Heart right ventricle (tissue), 16 donors: ENCODE measurements around the gene UTP20. TPM values are rescaled to one million over a fixed set of nuclear protein-coding genes. Genes with fewer than 3 reads are reported as not detected.

Source experiments
- ATAC-seq, 8 donors: fragments of 200-7000 bp; cut with Tn5 transposase; one replicate each; pipeline ENCODE4 v1.9.1; 2020; ENCODE audit warnings: mild to moderate bottlenecking in 8 of 8, moderate library complexity in 8 of 8, moderate number of reproducible peaks in 1 of 8
- DNase-seq, 2 donors: peaks; one replicate each; pipeline ENCODE4 v3.0.0-alpha.2; 2020
- H3K27ac ChIP-seq, 10 donors: fragments of 200-600 bp; sonication (generic) in 2 of 10; one replicate each; pipeline versions ENCODE4 v1.5.0 to v1.8.0; 2020 to 2022; ENCODE audit warnings: mild to moderate bottlenecking in 3 of 10
- H3K27me3 ChIP-seq, 7 donors: fragments of 200-600 bp; one replicate each; pipeline ENCODE4 v1.8.0; 2021 to 2022; ENCODE audit warnings: mild to moderate bottlenecking in 2 of 7
- H3K36me3 ChIP-seq, 9 donors: fragments of 200-600 bp; sonication (generic) in 1 of 9; one replicate each; pipeline versions ENCODE4 v1.5.0 to v1.8.0; 2020 to 2022; ENCODE audit warnings: mild to moderate bottlenecking in 2 of 9
- H3K4me1 ChIP-seq, 9 donors: fragments of 200-600 bp; sonication (generic) in 1 of 9; one replicate each; pipeline versions ENCODE4 v1.5.0 to v1.8.0; 2020 to 2022; ENCODE audit warnings: mild to moderate bottlenecking in 4 of 9
- H3K4me3 ChIP-seq, 10 donors: fragments of 200-600 bp; sonication (generic) in 2 of 10; one replicate each; pipeline versions ENCODE4 v1.5.0 to v1.8.0; 2020 to 2022; ENCODE audit warnings: mild to moderate bottlenecking in 7 of 10, moderate library complexity in 2 of 10
- H3K9me3 ChIP-seq, 11 donors: fragments of 200-600 bp in 10 of 11; sonication (generic) in 2 of 11; one replicate each; pipeline versions ENCODE4 v1.5.0 to v1.8.0; 2013 to 2022; ENCODE audit warnings: mild to moderate bottlenecking in 2 of 11, control low read depth in 1 of 11, moderate library complexity in 1 of 11
- WGBS, 2 donors: extraction: QIAGEN DNeasy Blood & Tissue Kit; methylation state at CpG; one replicate each; pipeline ENCODE4 v1.1.7; 2013; ENCODE audit warnings: inconsistent platforms in 1 of 2; 5-methylcytosine and 5-hydroxymethylcytosine counted together
- intact Hi-C, 10 donors: fragments of 100-400 bp; cut with DNase I; formaldehyde crosslinking; loops; one replicate each; pipeline versions ENCODE4 v1.11.1 to v1.14.2; 2022
- polyA plus RNA-seq, 2 donors: library from polyadenylated mRNA; stranded (reverse); fragments of 200-250 nt; gene quantifications; one replicate each; pipeline ENCODE4 v1.2.3, GENCODE V29; 2013
- total RNA-seq, 10 donors: library from RNA; stranded (reverse); fragmentation: NEBNext Ultra II Directional in 3 of 10; extraction: Animal tissue kit (Norgen Biotek cat#: 25700) in 3 of 10; gene quantifications; one replicate each; pipeline versions ENCODE4 v1.2.1 to v1.2.4, GENCODE V29; 2021 to 2023
- TF ChIP-seq, protein P1 (sequence below), 9 donors: fragments of 200-600 bp; sonication (generic) in 2 of 9; IDR thresholded peaks; one replicate each; pipeline versions ENCODE4 v1.5.0 to v1.8.0; 2021 to 2022; ENCODE audit warnings: antibody characterized with exemption in 9 of 9, mild to moderate bottlenecking in 5 of 9, moderate library complexity in 1 of 9
- donor health status: Arrhythmogenic right ventricular cardiomyopathy.
- donor health status: ischemic (EF 13 %, LVEDD 7.1; RV severe dilation, severe dysfunction).
- donor health status: healthy with polysubstance abuse.
- donor health status: DM: no; HTN: yes; CAD: no.
- donor health status: DM: no; HTN: no; CAD: no.
- donor health status: ischemic (EF 25% LVEDD 6.9; RV normal size, moderate dysfunction).
- donor health status: ischemic (EF 25% LVEDD 5.7; RV mildly dilated, moderate dysfunction).
- donor health status: healthy.
- donor health status: DM: yes; HTN: yes; CAD: no.
- donor health status: Ischemic cardiomyopathy.
- donor health status: ischemic (EF 35%, LVEDD 5.7; RV mildly dilated, moderate dysfunction).
- donor health status: nonischemic (EF 11% LVEDD 7.7; RV severe dilation, severe dysfunction).
- donor health status: DM: yes; HTN: yes; CAD: no.
- donor health status: PGD.
- donor health status: ischemic (EF 29% LVEDD 5.4; RV normal size, mild dysfunction).
- donor health status: nonischemic (EF 23%, LVEDD 6.1; RV moderate dilation, normal function).

UTP20 gene
- total and polyA plus RNA-seq, 12 donors = 1.5 to 8.5 (median 6.5) TPM

DNA sequence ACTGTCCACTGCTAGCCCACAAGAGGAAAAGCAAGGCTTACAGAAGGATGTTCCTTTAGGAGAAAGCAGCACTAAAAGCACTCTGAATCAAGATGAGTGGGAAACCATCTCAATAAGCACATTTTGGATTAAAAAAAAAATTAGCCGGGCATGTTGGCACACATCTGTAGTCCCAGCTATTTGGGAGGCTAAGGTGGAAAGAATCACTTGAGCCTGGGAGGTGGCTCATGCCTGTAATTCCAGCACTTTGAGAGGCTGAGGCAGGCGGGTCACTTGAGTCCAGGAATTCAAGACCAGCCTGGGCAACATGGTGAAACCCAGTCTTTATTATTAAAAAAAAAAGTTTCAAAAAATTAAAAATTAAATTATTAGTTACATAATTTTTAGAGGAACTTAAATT is 144.7 kb downstream of the UTP20 start:
- WGBS, 2 donors = 67 to 92% methylated on average over 2 of the region's 2 CpGs
- no peak for DNase-seq

DNA sequence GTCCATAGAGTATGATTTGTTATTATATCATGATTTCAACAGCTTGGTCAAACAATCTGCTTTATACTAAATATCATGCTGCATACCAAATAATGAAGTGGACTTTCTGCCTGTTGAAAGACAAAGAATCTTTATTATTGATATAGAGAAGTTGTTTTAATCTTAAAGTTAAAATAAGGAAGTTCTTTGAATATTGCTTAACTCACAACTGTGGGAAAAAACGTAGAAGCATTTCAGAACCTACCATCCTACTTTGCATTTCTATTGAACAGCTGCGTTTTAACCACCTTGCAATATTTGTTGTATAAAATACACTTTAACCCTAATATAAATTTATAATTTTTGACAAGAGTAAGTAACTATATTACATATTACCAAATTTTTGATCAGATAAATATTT is 150.6 kb downstream of the UTP20 start:
- Histone ChIP-seq H3K36me3 (no peaks in the 10 kb centered on the region), H3K4me3 (no peak overlapping the region), H3K27me3 (no peaks in the 10 kb centered on the region), H3K4me1 (peaks cover 0 to 5% (median 0%) of the 10 kb centered on the region in 9 donors), H3K27ac (no peak overlapping the region), H3K9me3 (no peaks in the 10 kb centered on the region)
- ATAC-seq = no peak
- no peak for DNase-seq
- intact Hi-C loops = no loop called here
- 65 to 69% methylated on average over 2 of the region's 2 CpGs for WGBS, 2 donors
- TF ChIP-seq, protein P1, sequence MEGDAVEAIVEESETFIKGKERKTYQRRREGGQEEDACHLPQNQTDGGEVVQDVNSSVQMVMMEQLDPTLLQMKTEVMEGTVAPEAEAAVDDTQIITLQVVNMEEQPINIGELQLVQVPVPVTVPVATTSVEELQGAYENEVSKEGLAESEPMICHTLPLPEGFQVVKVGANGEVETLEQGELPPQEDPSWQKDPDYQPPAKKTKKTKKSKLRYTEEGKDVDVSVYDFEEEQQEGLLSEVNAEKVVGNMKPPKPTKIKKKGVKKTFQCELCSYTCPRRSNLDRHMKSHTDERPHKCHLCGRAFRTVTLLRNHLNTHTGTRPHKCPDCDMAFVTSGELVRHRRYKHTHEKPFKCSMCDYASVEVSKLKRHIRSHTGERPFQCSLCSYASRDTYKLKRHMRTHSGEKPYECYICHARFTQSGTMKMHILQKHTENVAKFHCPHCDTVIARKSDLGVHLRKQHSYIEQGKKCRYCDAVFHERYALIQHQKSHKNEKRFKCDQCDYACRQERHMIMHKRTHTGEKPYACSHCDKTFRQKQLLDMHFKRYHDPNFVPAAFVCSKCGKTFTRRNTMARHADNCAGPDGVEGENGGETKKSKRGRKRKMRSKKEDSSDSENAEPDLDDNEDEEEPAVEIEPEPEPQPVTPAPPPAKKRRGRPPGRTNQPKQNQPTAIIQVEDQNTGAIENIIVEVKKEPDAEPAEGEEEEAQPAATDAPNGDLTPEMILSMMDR (IDR thresholded peaks at IDR 0.05) = no peak

More for the DNA sequence above, 144.7 kb downstream of the UTP20 start:
- no peaks in the 10 kb centered on the region for H3K36me3 ChIP-seq
- no peaks in the 10 kb centered on the region for H3K9me3 ChIP-seq
- ATAC-seq = no peak
- no peak overlapping the region for H3K27ac ChIP-seq
- H3K27me3 ChIP-seq = peaks cover 0 to 10% (median 0%) of the 10 kb centered on the region in 7 donors
- H3K4me1 ChIP-seq = no peaks in the 10 kb centered on the region
- TF ChIP-seq, protein P1 (IDR thresholded peaks at IDR 0.05) = no peak
- no peak overlapping the region for H3K4me3 ChIP-seq
- intact Hi-C loops = loop anchor here in 1 of 10 donors (10.0 kb wide), 1 partner anchor 420 kb away; no protein-coding TSS in a partner anchor

DNA sequence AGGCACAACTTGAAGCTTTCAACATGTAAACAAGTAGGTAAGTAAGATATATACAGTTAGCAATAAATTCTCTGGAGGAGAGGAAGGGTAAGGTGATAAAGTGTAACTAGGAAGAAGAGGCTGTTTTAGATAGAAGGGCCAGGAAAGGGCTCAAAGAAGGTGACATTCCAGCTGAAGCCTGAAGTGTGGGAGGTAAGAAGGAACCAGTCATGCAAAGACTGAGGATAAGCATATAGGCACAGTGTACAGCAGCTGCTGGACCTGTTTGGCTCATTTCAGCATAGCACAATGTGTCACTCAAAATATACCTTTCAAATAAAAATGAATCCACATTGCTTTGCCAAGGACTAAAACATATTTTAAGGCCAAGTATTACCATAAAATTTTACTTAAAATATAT is 156.2 kb downstream of the UTP20 start:
- no peak for DNase-seq
- no peaks in the 10 kb centered on the region for H3K9me3 ChIP-seq
- no peak overlapping the region for H3K27ac ChIP-seq
- no peaks in the 10 kb centered on the region for H3K36me3 ChIP-seq
- ATAC-seq = no peak
- H3K4me3 ChIP-seq = no peak overlapping the region
- intact Hi-C loops = no loop called here
- H3K4me1 ChIP-seq = peaks cover 0 to 16% (median 0%) of the 10 kb centered on the region in 9 donors
- TF ChIP-seq, protein P1 (IDR thresholded peaks at IDR 0.05) = no peak
- H3K27me3 ChIP-seq = no peaks in the 10 kb centered on the region

Other genes starting within 250 kb of the UTP20 start
- gene SLC5A8, start 69.9 kb upstream of the UTP20 start, total RNA-seq = not detected
- not detected for gene SLC5A8, start 69.9 kb upstream of the UTP20 start, polyA plus RNA-seq
- 100 to 1,000 TPM in 4 of 10 donors, 10 to 100 TPM in 6; 81.5 to 113 (median 95.5) TPM for gene ARL1, start 127.7 kb downstream of the UTP20 start, total RNA-seq
- 10 to 100 TPM; 22.2 to 56.8 TPM for gene ARL1, start 127.7 kb downstream of the UTP20 start, polyA plus RNA-seq
- gene SPIC, start 195.2 kb downstream of the UTP20 start, total RNA-seq = under 1 TPM in 2 of 10 donors, not detected in 8; 0.19 to 0.88 TPM
- gene SPIC, start 195.2 kb downstream of the UTP20 start, polyA plus RNA-seq = not detected